Measurements from ENCODE around the gene HS1BP3. TPM values are rescaled to one million over a fixed set of nuclear protein-coding genes. Genes with fewer than 3 reads are reported as not detected.

The HS1BP3 gene
- total and polyA plus RNA-seq, 9 of the 15 experiments (the other 6 are each of a cell fraction or from before 2014, with no cell fraction given), result 0.41 to 8.3 (median 5.9) TPM

DNA sequence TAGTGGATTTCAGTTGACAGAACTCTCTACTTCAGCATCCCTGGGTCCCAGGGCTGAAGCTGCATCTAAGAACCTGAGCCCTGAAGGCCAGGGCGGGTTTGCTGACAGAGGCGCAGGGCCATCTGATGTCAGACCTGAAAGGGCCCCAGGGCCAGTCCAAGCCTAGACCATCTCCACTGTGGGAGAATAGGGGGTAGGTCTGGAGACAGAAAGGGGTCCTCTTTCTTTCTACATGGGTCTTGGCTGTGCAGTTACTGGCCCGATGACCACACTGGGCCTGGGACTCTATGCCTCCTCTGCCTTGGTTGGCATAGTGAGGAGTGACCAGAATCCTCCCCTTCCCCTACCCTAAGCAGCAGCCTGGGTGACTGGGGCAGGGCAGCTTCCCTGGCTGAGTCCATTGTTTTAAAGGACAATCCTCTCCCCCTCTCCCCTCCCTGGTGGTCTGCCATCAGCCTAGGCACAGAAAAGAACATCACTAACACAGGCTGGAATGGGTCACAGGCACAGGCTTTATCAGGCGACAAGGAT, 34.5 kb downstream of the HS1BP3 start:
- no peaks in the 10 kb centered on the region for H4K20me1 ChIP-seq (replicated peaks; ENCODE audit: control insufficient read depth, insufficient read depth, low read length)
- in situ Hi-C loops (cut with MboI), result no loop called here
- peaks cover 23 to 34% of the 10 kb centered on the region in 2 experiments for H3K4me1 ChIP-seq (replicated peaks in 1 of 2; ENCODE audit: control insufficient read depth in 2 of 2, insufficient read depth in 2 of 2, low read length in 2 of 2)
- intact Hi-C loops (cut with micrococcal nuclease), result no loop called here
- no TSS peak for BruUV-seq (replicated peaks)
- TF ChIP-seq GABPB1 (CRISPR knock-in tag; IDR thresholded peaks at IDR 0.05) (no peak), GATAD2B (IDR thresholded peaks at IDR 0.05; ENCODE audit: borderline replicate concordance) (no peak), FOXK2 (conservative IDR thresholded peaks at IDR 0.05 in 1 of 2, IDR thresholded peaks at IDR 0.05 in 1 of 2; ENCODE audit: low read depth in 2 of 2) (no peak), ESRRA (IDR thresholded peaks at IDR 0.05; ENCODE audit: borderline replicate concordance, low read depth) (no peak), HINFP (tag; conservative IDR thresholded peaks at IDR 0.05; ENCODE audit: low read depth) (no peak), TAF1 (IDR thresholded peaks at IDR 0.05; ENCODE audit: control insufficient read depth, extremely low read depth, insufficient read depth, low read length, severe bottlenecking) (no peak), CSDE1 (IDR thresholded peaks at IDR 0.05) (no peak), GTF3C2 (IDR thresholded peaks at IDR 0.05; ENCODE audit: borderline replicate concordance, extremely low read depth, insufficient read length) (no peak), SOX6 (IDR thresholded peaks at IDR 0.05) (no peak), ZNF212 (CRISPR knock-in tag; IDR thresholded peaks at IDR 0.05) (no peak), PHB2 (IDR thresholded peaks at IDR 0.05; ENCODE audit: low read depth) (no peak), TAL1 (IDR thresholded peaks at IDR 0.05) (no peak), RFX5 (IDR thresholded peaks at IDR 0.05; ENCODE audit: low read depth, low read length) (no peak), CREB5 (CRISPR knock-in tag; IDR thresholded peaks at IDR 0.05) (no peak)
- TF ChIP-seq, protein P1, sequence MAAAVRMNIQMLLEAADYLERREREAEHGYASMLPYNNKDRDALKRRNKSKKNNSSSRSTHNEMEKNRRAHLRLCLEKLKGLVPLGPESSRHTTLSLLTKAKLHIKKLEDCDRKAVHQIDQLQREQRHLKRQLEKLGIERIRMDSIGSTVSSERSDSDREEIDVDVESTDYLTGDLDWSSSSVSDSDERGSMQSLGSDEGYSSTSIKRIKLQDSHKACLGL (CRISPR knock-in tag; IDR thresholded peaks at IDR 0.05; ENCODE audit: borderline replicate concordance, poor library complexity, severe bottlenecking), result no peak
- no peak overlapping the region for H3K4me2 ChIP-seq (ENCODE audit: insufficient read depth, low read length)
- H3K27ac ChIP-seq (ENCODE audit: extremely low read depth, low read depth, low read length), result no peak overlapping the region
- POLR2A ChIA-PET, result interaction anchor here (0.6 to 1.1 kb wide), 2 partner anchors 177 to 299 kb away, joined by 3 to 4 read pairs; no protein-coding TSS in a partner anchor
- no peak overlapping the region for H2AFZ ChIP-seq (ENCODE audit: low read depth, low read length)
- no peaks in the 10 kb centered on the region for H3K9me1 ChIP-seq (ENCODE audit: control insufficient read depth, insufficient read depth, low read length)
- ATAC-seq (no peak), FAIRE-seq (no peak), DNase-seq (ENCODE audit: extremely low read depth in 1 of 4, low spot score in 3 of 4) (no peak)
- H3K9me3 ChIP-seq (replicated peaks; ENCODE audit: control insufficient read depth, insufficient read depth, low read depth, low read length), result no peaks in the 10 kb centered on the region
- WGBS (ENCODE audit: insufficient coverage, low coverage, missing lambda C conversion rate), result 41% methylated on average over 3 of the region's 4 CpGs
- H3K27me3 ChIP-seq (ENCODE audit: control insufficient read depth in 2 of 2, insufficient read depth in 2 of 2, low read length in 2 of 2), result no peaks in the 10 kb centered on the region
- no peaks in the 10 kb centered on the region for H3K36me3 ChIP-seq (ENCODE audit: control insufficient read depth, insufficient read depth, low read length)
- no peaks in the 10 kb centered on the region for H3K79me2 ChIP-seq (ENCODE audit: control insufficient read depth, insufficient read depth, low read length)
- H3K4me3 ChIP-seq, result no peak overlapping the region
- CTCF ChIA-PET (ENCODE audit: low intra/inter-chr PET ratio), result no interaction called here
- H3K9ac ChIP-seq (ENCODE audit: insufficient read depth in 1 of 2, low read depth in 2 of 2, low read length in 2 of 2), result no peak overlapping the region
